ENCODE data around the gene BAK1. TPM values are rescaled to one million over a fixed set of nuclear protein-coding genes. Genes with fewer than 3 reads are reported as not detected.
A peak's percentile ranks its signal among the peaks of the same experiment; 100 is the strongest.

BAK1 gene
- total and polyA plus RNA-seq, 2 of the 13 experiments (the other 11 are each of a cell fraction or from before 2014, with no cell fraction given), result 15.0 to 23.8 TPM

DNA sequence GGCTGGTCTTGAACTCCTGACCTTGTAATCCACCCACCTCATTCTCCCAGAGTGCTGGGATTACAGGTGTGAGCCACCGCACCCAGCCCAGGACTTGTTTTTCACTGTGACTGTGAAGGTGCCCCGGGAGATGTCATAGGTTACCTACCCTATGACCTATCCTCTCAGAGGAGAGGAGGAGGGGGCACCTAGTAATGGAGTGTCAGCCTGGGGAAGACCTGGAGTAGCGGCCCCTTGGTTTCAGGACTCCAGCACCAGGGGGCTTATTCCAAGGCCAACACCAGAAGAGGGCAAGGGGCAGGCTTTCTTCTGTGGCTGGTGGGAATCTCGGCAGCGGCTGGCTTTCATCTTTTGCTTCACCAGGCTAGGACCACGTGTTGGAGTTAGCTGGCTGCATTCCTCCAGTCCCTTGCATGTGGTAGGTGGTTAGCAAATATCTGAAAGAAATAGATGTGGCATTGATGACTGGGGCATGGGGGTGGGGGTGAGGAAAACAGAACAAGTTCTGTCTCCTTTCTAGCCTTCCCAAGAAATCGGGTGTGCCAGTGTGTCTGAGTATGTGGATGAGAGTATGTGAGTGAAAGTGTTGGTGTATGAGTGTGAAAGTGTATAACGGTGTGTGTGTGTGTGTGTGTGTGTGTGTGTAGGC, 33.2 kb upstream of the BAK1 start (continued):
- TF ChIP-seq, protein P1, sequence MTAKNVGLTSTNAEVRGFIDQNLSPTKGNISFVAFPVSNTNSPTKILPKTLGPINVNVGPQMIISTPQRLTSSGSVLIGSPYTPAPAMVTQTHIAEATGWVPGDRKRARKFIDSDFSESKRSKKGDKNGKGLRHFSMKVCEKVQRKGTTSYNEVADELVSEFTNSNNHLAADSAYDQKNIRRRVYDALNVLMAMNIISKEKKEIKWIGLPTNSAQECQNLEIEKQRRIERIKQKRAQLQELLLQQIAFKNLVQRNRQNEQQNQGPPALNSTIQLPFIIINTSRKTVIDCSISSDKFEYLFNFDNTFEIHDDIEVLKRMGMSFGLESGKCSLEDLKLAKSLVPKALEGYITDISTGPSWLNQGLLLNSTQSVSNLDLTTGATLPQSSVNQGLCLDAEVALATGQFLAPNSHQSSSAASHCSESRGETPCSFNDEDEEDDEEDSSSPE (CRISPR knock-in tag; IDR thresholded peaks at IDR 0.05), result 0 out of 2 replicates have a peak, but pooled peaks have one; percentile 54
- TF ChIP-seq BHLHE40 (IDR thresholded peaks at IDR 0.05; ENCODE audit: low read length) (peak; percentile 85), TBX2 (CRISPR knock-in tag; IDR thresholded peaks at IDR 0.05; ENCODE audit: borderline replicate concordance) (0 out of 2 replicates have a peak, but pooled peaks have one; percentile 61), ZNF292 (CRISPR knock-in tag; IDR thresholded peaks at IDR 0.05; ENCODE audit: borderline replicate concordance, low read depth) (peak; percentile 10; the same call in 1 of the 2 replicates), KLF6 (CRISPR knock-in tag; IDR thresholded peaks at IDR 0.05) (0 out of 2 replicates have a peak, but pooled peaks have one; percentile 49), TSC22D2 (CRISPR knock-in tag; IDR thresholded peaks at IDR 0.05; ENCODE audit: borderline replicate concordance) (peak; percentile 43; the same call in 1 of the 2 replicates), ARNTL (CRISPR knock-in tag; IDR thresholded peaks at IDR 0.05) (peak; percentile 93), RAD51 (IDR thresholded peaks at IDR 0.05; ENCODE audit: borderline replicate concordance) (peak; percentile 23; the same call in 1 of the 2 replicates), ZBTB20 (CRISPR knock-in tag; IDR thresholded peaks at IDR 0.05; ENCODE audit: borderline replicate concordance, low read depth) (peak; percentile 59; the same call in 1 of the 2 replicates), GATAD2A (CRISPR knock-in tag; IDR thresholded peaks at IDR 0.05) (peak; percentile 95), REXO4 (CRISPR knock-in tag; IDR thresholded peaks at IDR 0.05; ENCODE audit: borderline replicate concordance) (no peak), TAF1 (CRISPR knock-in tag; IDR thresholded peaks at IDR 0.05) (no peak), ZNF792 (CRISPR knock-in tag; IDR thresholded peaks at IDR 0.05) (peak; percentile 71), MTA1 (CRISPR knock-in tag; IDR thresholded peaks at IDR 0.05; ENCODE audit: borderline replicate concordance) (peak; percentile 81; the same call in 1 of the 2 replicates), ZBTB7A (CRISPR knock-in tag; IDR thresholded peaks at IDR 0.05) (peak; percentile 73), SOX6 (IDR thresholded peaks at IDR 0.05) (no peak), SOX6 (CRISPR knock-in tag; IDR thresholded peaks at IDR 0.05) (peak; percentile 78)
- TF ChIP-seq, protein P2, sequence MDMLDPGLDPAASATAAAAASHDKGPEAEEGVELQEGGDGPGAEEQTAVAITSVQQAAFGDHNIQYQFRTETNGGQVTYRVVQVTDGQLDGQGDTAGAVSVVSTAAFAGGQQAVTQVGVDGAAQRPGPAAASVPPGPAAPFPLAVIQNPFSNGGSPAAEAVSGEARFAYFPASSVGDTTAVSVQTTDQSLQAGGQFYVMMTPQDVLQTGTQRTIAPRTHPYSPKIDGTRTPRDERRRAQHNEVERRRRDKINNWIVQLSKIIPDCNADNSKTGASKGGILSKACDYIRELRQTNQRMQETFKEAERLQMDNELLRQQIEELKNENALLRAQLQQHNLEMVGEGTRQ (IDR thresholded peaks at IDR 0.05; ENCODE audit: low read depth, low read length), result peak; percentile 83
- TF ChIP-seq, protein P2 (CRISPR knock-in tag; IDR thresholded peaks at IDR 0.05; ENCODE audit: borderline replicate concordance), result peak; percentile 70; the same call in 1 of the 2 replicates
- TF ChIP-seq, protein P3, sequence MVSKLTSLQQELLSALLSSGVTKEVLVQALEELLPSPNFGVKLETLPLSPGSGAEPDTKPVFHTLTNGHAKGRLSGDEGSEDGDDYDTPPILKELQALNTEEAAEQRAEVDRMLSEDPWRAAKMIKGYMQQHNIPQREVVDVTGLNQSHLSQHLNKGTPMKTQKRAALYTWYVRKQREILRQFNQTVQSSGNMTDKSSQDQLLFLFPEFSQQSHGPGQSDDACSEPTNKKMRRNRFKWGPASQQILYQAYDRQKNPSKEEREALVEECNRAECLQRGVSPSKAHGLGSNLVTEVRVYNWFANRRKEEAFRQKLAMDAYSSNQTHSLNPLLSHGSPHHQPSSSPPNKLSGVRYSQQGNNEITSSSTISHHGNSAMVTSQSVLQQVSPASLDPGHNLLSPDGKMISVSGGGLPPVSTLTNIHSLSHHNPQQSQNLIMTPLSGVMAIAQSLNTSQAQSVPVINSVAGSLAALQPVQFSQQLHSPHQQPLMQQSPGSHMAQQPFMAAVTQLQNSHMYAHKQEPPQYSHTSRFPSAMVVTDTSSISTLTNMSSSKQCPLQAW (CRISPR knock-in tag; IDR thresholded peaks at IDR 0.05), result peak; percentile 58; the same call in 1 of the 2 replicates
- TF ChIP-seq, protein P4, sequence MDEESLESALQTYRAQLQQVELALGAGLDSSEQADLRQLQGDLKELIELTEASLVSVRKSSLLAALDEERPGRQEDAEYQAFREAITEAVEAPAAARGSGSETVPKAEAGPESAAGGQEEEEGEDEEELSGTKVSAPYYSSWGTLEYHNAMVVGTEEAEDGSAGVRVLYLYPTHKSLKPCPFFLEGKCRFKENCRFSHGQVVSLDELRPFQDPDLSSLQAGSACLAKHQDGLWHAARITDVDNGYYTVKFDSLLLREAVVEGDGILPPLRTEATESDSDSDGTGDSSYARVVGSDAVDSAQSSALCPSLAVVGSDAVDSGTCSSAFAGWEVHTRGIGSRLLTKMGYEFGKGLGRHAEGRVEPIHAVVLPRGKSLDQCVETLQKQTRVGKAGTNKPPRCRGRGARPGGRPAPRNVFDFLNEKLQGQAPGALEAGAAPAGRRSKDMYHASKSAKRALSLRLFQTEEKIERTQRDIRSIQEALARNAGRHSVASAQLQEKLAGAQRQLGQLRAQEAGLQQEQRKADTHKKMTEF (CRISPR knock-in tag; IDR thresholded peaks at IDR 0.05), result peak; percentile 66; the same call in 1 of the 2 replicates
- TF ChIP-seq, protein P5, sequence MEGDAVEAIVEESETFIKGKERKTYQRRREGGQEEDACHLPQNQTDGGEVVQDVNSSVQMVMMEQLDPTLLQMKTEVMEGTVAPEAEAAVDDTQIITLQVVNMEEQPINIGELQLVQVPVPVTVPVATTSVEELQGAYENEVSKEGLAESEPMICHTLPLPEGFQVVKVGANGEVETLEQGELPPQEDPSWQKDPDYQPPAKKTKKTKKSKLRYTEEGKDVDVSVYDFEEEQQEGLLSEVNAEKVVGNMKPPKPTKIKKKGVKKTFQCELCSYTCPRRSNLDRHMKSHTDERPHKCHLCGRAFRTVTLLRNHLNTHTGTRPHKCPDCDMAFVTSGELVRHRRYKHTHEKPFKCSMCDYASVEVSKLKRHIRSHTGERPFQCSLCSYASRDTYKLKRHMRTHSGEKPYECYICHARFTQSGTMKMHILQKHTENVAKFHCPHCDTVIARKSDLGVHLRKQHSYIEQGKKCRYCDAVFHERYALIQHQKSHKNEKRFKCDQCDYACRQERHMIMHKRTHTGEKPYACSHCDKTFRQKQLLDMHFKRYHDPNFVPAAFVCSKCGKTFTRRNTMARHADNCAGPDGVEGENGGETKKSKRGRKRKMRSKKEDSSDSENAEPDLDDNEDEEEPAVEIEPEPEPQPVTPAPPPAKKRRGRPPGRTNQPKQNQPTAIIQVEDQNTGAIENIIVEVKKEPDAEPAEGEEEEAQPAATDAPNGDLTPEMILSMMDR (CRISPR knock-in tag; IDR thresholded peaks at IDR 0.05), result peak; percentile 23; the same call in 1 of the 2 replicates

Measured in HepG2 (cell line).